OCI-LY7 (cell line): ENCODE measurements around the gene GLIPR1L2. TPM values are rescaled to one million over a fixed set of nuclear protein-coding genes. Genes with fewer than 3 reads are reported as not detected.

Experiments used
- BruUV-seq: library from RNA; stranded (reverse); fragments of 400-500 nt; replicated peaks from 2 replicates; lab custom pipeline; 2021; lab: Mats Ljungman, UMichigan
- CTCF ChIA-PET: fragments of 300-600 bp; sonication (Branson Sonifier 250); formaldehyde crosslinking; loops from one replicate; lab custom pipeline; 2022; ENCODE audit warnings: antibody characterized with exemption; ENCODE audit not compliant: unreplicated experiment; lab: Charles Lee
- POLR2A ChIA-PET: fragments of 300-600 bp; sonication (Branson Sonifier 250); formaldehyde crosslinking; loops from one replicate; lab custom pipeline; 2022; ENCODE audit warnings: antibody characterized with exemption; lab: Charles Lee
- DNase-seq: peaks from one replicate; pipeline ENCODE4 v3.0.0-alpha.2; 2015; ENCODE audit warnings: low spot score
- H2AFZ ChIP-seq: fragments of 200-600 bp; sonication (generic), shearing (Covaris generic); 2 replicates; pipeline ENCODE4 v1.6.1; 2014; ENCODE audit warnings: mild to moderate bottlenecking, antibody characterized with exemption, low read length, moderate library complexity
- H3K27ac ChIP-seq: fragments of 200-600 bp; sonication (generic); 2 replicates; pipeline ENCODE4 v1.5.1; 2014; ENCODE audit warnings: mixed run types, low read depth, mild to moderate bottlenecking, moderate library complexity, low read length, inconsistent platforms; ENCODE audit not compliant: poor library complexity, severe bottlenecking
- H3K36me3 ChIP-seq: fragments of 200-600 bp; sonication (generic); 2 replicates; pipeline ENCODE4 v1.6.1; 2014; ENCODE audit warnings: mild to moderate bottlenecking, antibody characterized with exemption, low read length, moderate library complexity, mixed read lengths; ENCODE audit not compliant: insufficient read depth
- H3K4me1 ChIP-seq: fragments of 200-600 bp; sonication (generic); 2 replicates; pipeline ENCODE4 v1.5.1; 2014; ENCODE audit warnings: mild to moderate bottlenecking, low read length; ENCODE audit not compliant: insufficient read depth, poor library complexity, severe bottlenecking
- H3K4me2 ChIP-seq: fragments of 200-600 bp; sonication (generic); 2 replicates; pipeline ENCODE4 v1.6.1; 2014; ENCODE audit warnings: mild to moderate bottlenecking, low read length
- H3K4me3 ChIP-seq: fragments of 200-600 bp; sonication (generic); 2 replicates; pipeline ENCODE4 v1.5.1; 2014; ENCODE audit warnings: mild to moderate bottlenecking, low read depth, low read length; ENCODE audit not compliant: poor library complexity, severe bottlenecking
- H3K79me2 ChIP-seq: fragments of 200-600 bp; sonication (generic); 2 replicates; pipeline ENCODE4 v1.6.1; 2016; ENCODE audit warnings: low read depth, mild to moderate bottlenecking, low read length, moderate library complexity, mixed read lengths; ENCODE audit not compliant: insufficient read depth
- H3K9me2 ChIP-seq: fragments of 200-600 bp; sonication (generic); 2 replicates; pipeline ENCODE4 v1.6.1; 2016; ENCODE audit warnings: mild to moderate bottlenecking, low read length, mixed read lengths; ENCODE audit not compliant: insufficient read depth
- H3K9me3 ChIP-seq: fragments of 200-600 bp; sonication (generic); 2 replicates; pipeline ENCODE4 v1.6.1; 2014; ENCODE audit warnings: mild to moderate bottlenecking, mixed run types, low read length, mixed read lengths
- H4K20me1 ChIP-seq: fragments of 200-600 bp; sonication (generic); 2 replicates; pipeline ENCODE4 v1.6.1; 2014; ENCODE audit warnings: mild to moderate bottlenecking, antibody characterized with exemption, low read length, moderate library complexity, mixed read lengths; ENCODE audit not compliant: insufficient read depth
- CTCF ChIP-seq: fragments of 200-600 bp; sonication (generic); conservative IDR thresholded peaks from 2 replicates; pipeline ENCODE4 v1.5.1; 2014; ENCODE audit warnings: mild to moderate bottlenecking, antibody characterized with exemption, low read length, moderate library complexity, mixed read lengths
- EZH2phosphoT487 ChIP-seq: fragments of 200-600 bp; sonication (generic); IDR thresholded peaks from 2 replicates; pipeline ENCODE4 v1.6.1; 2018; ENCODE audit warnings: low read depth, borderline replicate concordance, mild to moderate bottlenecking, mixed run types, antibody characterized with exemption, low read length, moderate library complexity, mixed read lengths
- intact Hi-C: fragments of 100-400 bp; cut with micrococcal nuclease; formaldehyde crosslinking; loops from one replicate; pipeline ENCODE4 v1.10.0; 2022; ENCODE audit not compliant: unreplicated experiment
- total RNA-seq, 2 experiments: library from RNA; depleted of rRNA in 1 of 2; stranded (reverse); fragments of >200 nt in 1 of 2; shearing (Covaris generic) in 1 of 2; gene quantifications; 2 replicates each; pipeline ENCODE4 v1.2.3, GENCODE V29; 2014 to 2022

The GLIPR1L2 gene
- total RNA-seq, 2 experiments from 2014 or later = not detected

GRCh38 chr12:75374971-75375370, 15.9 kb upstream of the GLIPR1L2 start:
- POLR2A ChIA-PET = no interaction called here
- no peaks in the 10 kb centered on the region for H3K9me2 ChIP-seq
- H3K27ac ChIP-seq = no peak overlapping the region
- no peaks in the 10 kb centered on the region for H3K4me1 ChIP-seq
- no peak overlapping the region for H3K4me3 ChIP-seq
- intact Hi-C loops = no loop called here
- no TSS peak for BruUV-seq
- H3K79me2 ChIP-seq = no peaks in the 10 kb centered on the region
- CTCF ChIA-PET = no interaction called here
- H4K20me1 ChIP-seq = no peaks in the 10 kb centered on the region
- H3K36me3 ChIP-seq = no peaks in the 10 kb centered on the region
- H3K4me2 ChIP-seq = no peak overlapping the region
- no peaks in the 10 kb centered on the region for H3K9me3 ChIP-seq
- no peak for TF ChIP-seq EZH2phosphoT487
- TF ChIP-seq CTCF = no peak
- DNase-seq = no peak
- no peak overlapping the region for H2AFZ ChIP-seq

- ChIA-PET CTCF (no interaction called here), POLR2A (interaction anchor here (1.1 kb wide), 1 partner anchor 17 kb away, joined by 3 read pairs; no protein-coding TSS in a partner anchor)
- H3K36me3 ChIP-seq = no peaks in the 10 kb centered on the region
- no peak overlapping the region for H3K4me2 ChIP-seq
- H4K20me1 ChIP-seq = no peaks in the 10 kb centered on the region
- no peaks in the 10 kb centered on the region for H3K9me2 ChIP-seq
- no peaks in the 10 kb centered on the region for H3K9me3 ChIP-seq
- no peak for DNase-seq
- TF ChIP-seq EZH2phosphoT487 (no peak), CTCF (no peak)
- no peak overlapping the region for H3K4me3 ChIP-seq
- BruUV-seq = no TSS peak
- H3K27ac ChIP-seq = no peak overlapping the region
- intact Hi-C loops = no loop called here
- H3K4me1 ChIP-seq = no peaks in the 10 kb centered on the region
- H2AFZ ChIP-seq = no peak overlapping the region
- no peaks in the 10 kb centered on the region for H3K79me2 ChIP-seq
These were observed 12.5 kb upstream of the GLIPR1L2 start for GRCh38 chr12:75378354-75378753.

GRCh38 chr12:75389061-75389460, 1.8 kb upstream of the GLIPR1L2 start:
- H2AFZ ChIP-seq = no peak overlapping the region
- CTCF ChIA-PET = no interaction called here
- POLR2A ChIA-PET = interaction anchor here (0.6 kb wide), 1 partner anchor 15 kb away, joined by 3 read pairs; no protein-coding TSS in a partner anchor
- no peak overlapping the region for H3K27ac ChIP-seq
- no peaks in the 10 kb centered on the region for H3K9me3 ChIP-seq
- H3K4me2 ChIP-seq = no peak overlapping the region
- H3K9me2 ChIP-seq = no peaks in the 10 kb centered on the region
- no peaks in the 10 kb centered on the region for H4K20me1 ChIP-seq
- H3K4me1 ChIP-seq = no peaks in the 10 kb centered on the region
- no peaks in the 10 kb centered on the region for H3K79me2 ChIP-seq
- intact Hi-C loops = no loop called here
- no peak overlapping the region for H3K4me3 ChIP-seq
- no peaks in the 10 kb centered on the region for H3K36me3 ChIP-seq
- no TSS peak for BruUV-seq
- DNase-seq = no peak
- TF ChIP-seq CTCF (no peak), EZH2phosphoT487 (no peak)
